Muscle of leg (tissue), 11 donors: ENCODE results near the gene ZNF541. TPM values are rescaled to one million over a fixed set of nuclear protein-coding genes. Genes with fewer than 3 reads are reported as not detected.

ENCODE experiments used
- DNase-seq: peaks from one replicate; pipeline ENCODE4 v3.0.0; 2013
- H3K27ac ChIP-seq: one replicate; pipeline ENCODE4 v1.5.1; 2013; ENCODE audit warnings: mild to moderate bottlenecking, low read length, control low read depth
- H3K27me3 ChIP-seq: one replicate; pipeline ENCODE4 v1.6.1; 2013; ENCODE audit warnings: low read length; ENCODE audit not compliant: control insufficient read depth, insufficient read depth
- H3K36me3 ChIP-seq: one replicate; pipeline ENCODE4 v1.6.1; 2013; ENCODE audit warnings: low read length; ENCODE audit not compliant: control insufficient read depth, insufficient read depth
- H3K4me1 ChIP-seq: one replicate; pipeline ENCODE4 v1.6.1; 2013; ENCODE audit warnings: low read length; ENCODE audit not compliant: control insufficient read depth, insufficient read depth
- H3K4me3 ChIP-seq: one replicate; pipeline ENCODE4 v1.5.1; 2013; ENCODE audit warnings: low read length, control low read depth
- H3K9me3 ChIP-seq: replicated peaks from 2 replicates; pipeline ENCODE4 v1.6.1; 2013; ENCODE audit warnings: low read depth, low read length; ENCODE audit not compliant: control insufficient read depth
- WGBS: methylation state at CpG from one replicate; pipeline ENCODE4 v1.1.5; 2013; ENCODE audit warnings: missing lambda C conversion rate; ENCODE audit not compliant: insufficient coverage; 5-methylcytosine and 5-hydroxymethylcytosine counted together
- polyA plus RNA-seq, 8 donors: library from polyadenylated mRNA; unstranded; fragments of 120-200 nt; gene quantifications; one replicate each; pipeline versions ENCODE4 v1.2.1 to v1.2.3, GENCODE V29; 2013; ENCODE audit warnings: inconsistent platforms in 1 of 8, low replicate concordance in 1 of 8; ENCODE audit not compliant: insufficient read length in 8 of 8, insufficient read depth in 1 of 8
- total RNA-seq: library from RNA; stranded (reverse); fragments of 120-200 nt; gene quantifications from one replicate; pipeline ENCODE4 v1.2.4, GENCODE V29; 2013

Gene ZNF541
- total and polyA plus RNA-seq, 9 donors = 0.05 to 0.30 (median 0.13) TPM

GRCh38 chr19:47526798-47527197 is 46.1 kb downstream of the ZNF541 start:
- no CpG with 5 or more reads among the region's 3 CpGs for WGBS
- Histone ChIP-seq H3K36me3 (no peaks in the 10 kb centered on the region), H3K4me3 (no peak overlapping the region), H3K27me3 (peaks cover 3% of the 10 kb centered on the region), H3K4me1 (peaks cover 2% of the 10 kb centered on the region), H3K9me3 (no peaks in the 10 kb centered on the region), H3K27ac (no peak overlapping the region)
- no peak for DNase-seq

GRCh38 chr19:47523473-47523872 is 49.5 kb downstream of the ZNF541 start:
- Histone ChIP-seq H3K36me3 (no peaks in the 10 kb centered on the region), H3K27me3 (peaks cover 16% of the 10 kb centered on the region), H3K27ac (no peak overlapping the region), H3K9me3 (no peaks in the 10 kb centered on the region), H3K4me3 (no peak overlapping the region), H3K4me1 (no peaks in the 10 kb centered on the region)
- WGBS = 16% methylated on average over 2 of the region's 7 CpGs
- DNase-seq = no peak

Other genes with a start within 250 kb of the ZNF541 start
- 0.40 TPM for gene C5AR2, start 241.0 kb downstream of the ZNF541 start, total RNA-seq
- gene C5AR2, start 241.0 kb downstream of the ZNF541 start, polyA plus RNA-seq = under 1 TPM; 0.21 to 0.68 (median 0.39) TPM
- 7.9 TPM for gene DHX34, start 223.8 kb downstream of the ZNF541 start, total RNA-seq
- gene DHX34, start 223.8 kb downstream of the ZNF541 start, polyA plus RNA-seq = 10 to 100 TPM in 7 of 8 donors, 1 to 10 TPM in 1; 9.1 to 13.6 (median 11.7) TPM
- gene MEIS3, start 153.6 kb downstream of the ZNF541 start, total RNA-seq = 9.2 TPM
- 10 to 100 TPM in 2 of 8 donors, 1 to 10 TPM in 6; 7.3 to 11.5 (median 9.7) TPM for gene MEIS3, start 153.6 kb downstream of the ZNF541 start, polyA plus RNA-seq
- 0.04 TPM for gene SLC8A2, start 101.3 kb downstream of the ZNF541 start, total RNA-seq
- gene SLC8A2, start 101.3 kb downstream of the ZNF541 start, polyA plus RNA-seq = under 1 TPM; 0.11 to 0.49 (median 0.26) TPM
- gene KPTN, start 88.9 kb downstream of the ZNF541 start, total RNA-seq = 5.4 TPM
- gene KPTN, start 88.9 kb downstream of the ZNF541 start, polyA plus RNA-seq = 10 to 100 TPM in 2 of 8 donors, 1 to 10 TPM in 6; 7.8 to 12.0 (median 8.9) TPM
- gene NAPA, start 58.1 kb downstream of the ZNF541 start, total RNA-seq = 33.5 TPM
- gene NAPA, start 58.1 kb downstream of the ZNF541 start, polyA plus RNA-seq = 100 to 1,000 TPM in 1 of 8 donors, 10 to 100 TPM in 7; 87.7 to 100 (median 93.6) TPM
- gene BICRA, start 36.0 kb upstream of the ZNF541 start, total RNA-seq = 3.1 TPM
- 10 to 100 TPM in 5 of 8 donors, 1 to 10 TPM in 3; 8.1 to 14.3 (median 11.4) TPM for gene BICRA, start 36.0 kb upstream of the ZNF541 start, polyA plus RNA-seq
- 30.5 TPM for gene EHD2, start 140.3 kb upstream of the ZNF541 start, total RNA-seq
- 100 to 1,000 TPM in 7 of 8 donors, 10 to 100 TPM in 1; 93.9 to 158 (median 125) TPM for gene EHD2, start 140.3 kb upstream of the ZNF541 start, polyA plus RNA-seq
- 216 TPM for gene NOP53, start 172.4 kb upstream of the ZNF541 start, total RNA-seq
- 100 to 1,000 TPM; 524 to 635 (median 594) TPM for gene NOP53, start 172.4 kb upstream of the ZNF541 start, polyA plus RNA-seq
- gene SELENOW, start 205.6 kb upstream of the ZNF541 start, total RNA-seq = 1,360 TPM
- gene SELENOW, start 205.6 kb upstream of the ZNF541 start, polyA plus RNA-seq = 100 to 1,000 TPM; 688 to 988 (median 882) TPM
- not detected for gene TPRX1, start 231.4 kb upstream of the ZNF541 start, total RNA-seq
- gene TPRX1, start 231.4 kb upstream of the ZNF541 start, polyA plus RNA-seq = not detected
- gene CRX, start 248.8 kb upstream of the ZNF541 start, total RNA-seq = not detected
- under 1 TPM in 3 of 8 donors, not detected in 5; 0.05 to 0.09 (median 0.07) TPM for gene CRX, start 248.8 kb upstream of the ZNF541 start, polyA plus RNA-seq